Ammon's horn (tissue), 1 donor: ENCODE measurements around the gene ADAMTS2.

ENCODE experiments used
- DNase-seq: peaks from one replicate; pipeline ENCODE4 v3.0.0-alpha.2; 2016; ENCODE audit warnings: low spot score

Gene ADAMTS2

GRCh38 chr5:179278546-179278945 lies 66.7 kb downstream of the ADAMTS2 start:
- DNase-seq, result no peak

DNA sequence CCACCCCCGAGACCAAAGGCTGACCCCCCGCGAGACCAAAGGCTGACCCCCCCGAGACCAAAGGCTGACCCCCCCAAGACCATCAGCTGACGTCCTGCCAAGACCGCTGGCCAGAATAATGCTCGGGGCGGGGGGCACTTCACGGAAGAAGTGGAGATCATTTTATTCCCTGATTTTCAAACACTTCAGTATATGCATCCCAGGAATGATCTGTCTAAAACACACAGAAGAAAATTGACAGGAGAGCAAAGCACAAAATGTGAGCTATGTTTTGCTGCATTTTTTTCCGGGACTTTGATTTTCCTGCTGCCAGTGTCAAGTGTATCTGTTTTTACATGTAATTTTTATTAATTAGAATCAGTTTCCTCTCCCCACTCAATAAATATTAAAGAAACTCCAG lies 67.1 kb downstream of the ADAMTS2 start:
- no peak for DNase-seq

DNA sequence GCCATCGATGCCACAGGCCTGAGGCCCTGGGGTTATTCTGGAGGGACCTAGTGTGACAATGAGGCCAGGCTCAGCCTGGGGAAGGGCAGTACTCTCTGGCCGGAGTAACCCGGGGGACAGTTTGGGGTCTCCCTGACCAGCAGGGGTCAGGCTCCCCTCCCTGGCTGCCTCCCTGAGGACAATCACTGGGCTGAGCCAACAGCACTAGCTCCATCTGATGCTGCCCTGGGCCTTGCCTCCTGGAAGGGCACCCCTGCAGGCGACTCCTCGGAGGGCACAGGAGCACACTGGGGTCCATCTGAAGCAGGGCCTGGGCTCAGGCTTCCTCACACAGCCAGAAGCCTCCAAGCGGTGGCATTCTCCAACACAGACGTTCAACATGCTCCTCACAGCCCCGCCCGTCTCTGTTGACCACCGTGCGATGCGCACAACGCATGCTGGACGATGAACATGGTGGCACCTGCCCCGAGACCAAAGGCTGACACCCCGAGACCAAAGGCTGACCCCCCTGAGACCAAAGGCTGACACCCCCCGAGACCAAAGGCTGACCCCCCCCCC lies 68.3 kb downstream of the ADAMTS2 start:
- no peak for DNase-seq

DNA sequence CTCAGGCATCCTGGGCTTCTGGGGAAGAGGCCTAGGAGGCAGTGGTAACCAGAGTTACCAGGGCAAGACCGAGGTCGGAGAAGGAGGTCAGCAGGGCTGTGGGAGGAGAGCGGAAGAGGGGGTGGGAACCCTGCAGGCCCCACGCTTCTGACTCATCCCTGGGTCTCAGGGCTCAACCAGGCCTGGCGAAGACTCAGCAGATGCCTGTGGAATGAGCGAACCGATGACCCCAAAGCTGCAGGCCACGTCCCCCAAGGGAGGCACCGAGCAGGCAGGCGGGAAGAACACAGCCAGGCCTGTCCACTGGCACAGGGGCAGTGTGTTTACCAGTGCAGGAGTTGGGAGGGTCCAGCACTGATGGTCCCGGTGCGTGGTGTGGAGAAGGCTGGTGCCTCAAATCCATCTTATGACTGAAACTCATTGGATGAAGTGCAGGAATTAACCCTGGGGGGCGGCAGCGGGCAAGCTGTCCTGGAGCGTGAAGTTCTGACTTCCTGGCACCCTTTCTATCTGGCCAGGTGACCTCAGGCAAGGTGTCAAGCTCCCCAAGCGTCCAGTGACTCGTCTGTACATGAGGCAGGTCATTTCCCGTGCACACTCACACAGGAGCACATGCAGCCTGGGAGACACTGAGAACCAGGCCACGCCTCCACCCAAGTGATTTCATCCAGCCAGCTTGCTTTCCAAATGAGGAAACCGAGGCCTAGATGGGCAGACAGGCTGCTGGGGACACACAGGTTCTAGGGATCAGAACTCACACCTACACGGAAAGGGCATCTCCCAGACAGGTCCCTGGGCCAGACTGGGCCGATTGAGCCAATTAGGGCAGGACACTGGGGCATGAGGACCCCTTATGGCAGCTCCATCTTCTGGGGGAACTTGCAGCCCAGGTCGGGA lies 69.1 kb downstream of the ADAMTS2 start:
- no peak for DNase-seq

- no peak for DNase-seq
These were observed 69.8 kb downstream of the ADAMTS2 start for GRCh38 chr5:179275381-179275878.

DNA sequence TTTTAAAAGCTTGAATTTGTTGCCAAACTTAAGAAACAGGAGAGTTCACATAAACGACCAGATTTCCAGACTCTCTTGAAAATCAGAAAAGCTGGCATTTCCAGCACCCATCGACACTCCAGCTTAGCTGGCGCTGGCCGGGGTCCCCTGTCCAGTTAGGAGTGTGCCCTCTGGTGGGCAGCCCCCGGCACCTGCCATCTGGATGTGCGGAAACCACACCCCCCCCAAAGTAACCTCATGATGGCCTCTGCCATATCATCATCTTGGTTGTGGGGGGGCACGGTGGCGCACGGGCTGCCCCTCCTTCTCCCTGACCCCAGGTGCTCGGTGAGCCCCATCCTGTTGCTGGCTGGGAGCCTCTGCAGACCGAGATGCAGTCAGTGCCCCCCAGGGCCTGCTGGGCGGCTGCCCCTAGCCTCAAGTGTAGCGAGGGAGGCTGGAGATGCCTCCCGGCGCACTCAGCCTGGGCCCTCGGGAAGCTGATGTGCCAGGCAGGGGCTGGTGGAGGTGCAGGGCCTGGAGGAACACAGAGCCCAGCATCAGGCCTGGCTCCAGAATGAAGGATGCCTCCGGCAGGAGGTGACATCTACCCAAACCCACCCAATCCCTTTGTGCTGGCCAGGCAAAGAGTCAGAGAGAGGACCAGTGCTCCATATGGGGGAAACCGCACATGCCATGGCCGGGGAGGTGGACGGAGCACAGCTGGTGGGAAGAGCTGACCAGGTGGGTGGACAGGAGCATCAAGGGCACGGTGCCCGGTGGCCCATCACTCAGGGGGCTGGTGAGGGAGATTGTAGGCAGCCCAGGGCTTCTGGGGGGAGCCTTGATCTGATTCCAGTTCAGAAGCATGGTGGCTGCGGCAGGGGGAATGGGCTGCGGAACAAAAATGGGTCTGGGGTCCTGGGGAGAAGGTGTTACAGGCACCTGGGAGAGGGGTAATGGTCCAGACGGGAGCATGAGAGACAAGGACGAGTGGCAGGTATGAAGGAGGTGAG lies 70.6 kb downstream of the ADAMTS2 start:
- DNase-seq, result no peak

DNA sequence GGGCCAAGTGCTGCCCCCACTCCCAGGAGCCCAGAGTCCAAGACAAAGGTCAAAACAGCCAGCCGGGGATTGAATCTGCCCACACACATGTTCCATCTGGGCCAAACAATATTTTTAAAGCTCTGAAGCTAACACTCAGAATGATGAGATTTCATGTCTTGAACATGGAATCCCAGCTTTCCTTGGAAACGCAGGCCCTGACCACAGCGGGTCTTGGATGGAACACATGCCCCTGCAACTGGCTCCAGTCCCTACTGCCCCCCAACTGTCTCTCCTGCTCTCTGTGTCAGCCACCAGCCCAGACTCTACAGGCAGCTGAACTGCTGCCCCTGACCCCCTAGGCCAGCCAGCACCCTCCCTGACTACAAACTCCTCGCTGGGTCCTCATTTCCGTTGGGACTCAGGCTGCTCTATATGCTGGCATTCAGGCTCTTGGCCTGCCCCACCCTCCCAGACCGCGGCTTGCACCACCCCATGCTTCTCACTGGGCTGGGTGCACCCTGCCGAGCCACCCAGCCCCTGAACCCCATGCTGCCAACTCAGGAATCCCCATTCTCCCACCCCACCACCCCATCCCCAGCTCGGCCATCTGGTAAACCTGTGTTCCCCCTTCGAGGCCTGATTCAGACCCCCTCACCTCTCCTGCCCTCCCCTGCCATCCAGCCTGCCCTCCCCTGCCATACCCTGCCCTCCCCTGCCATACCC lies 71.7 kb downstream of the ADAMTS2 start:
- DNase-seq, result no peak

GRCh38 chr5:179273073-179273435 lies 72.2 kb downstream of the ADAMTS2 start:
- DNase-seq, result no peak

DNA sequence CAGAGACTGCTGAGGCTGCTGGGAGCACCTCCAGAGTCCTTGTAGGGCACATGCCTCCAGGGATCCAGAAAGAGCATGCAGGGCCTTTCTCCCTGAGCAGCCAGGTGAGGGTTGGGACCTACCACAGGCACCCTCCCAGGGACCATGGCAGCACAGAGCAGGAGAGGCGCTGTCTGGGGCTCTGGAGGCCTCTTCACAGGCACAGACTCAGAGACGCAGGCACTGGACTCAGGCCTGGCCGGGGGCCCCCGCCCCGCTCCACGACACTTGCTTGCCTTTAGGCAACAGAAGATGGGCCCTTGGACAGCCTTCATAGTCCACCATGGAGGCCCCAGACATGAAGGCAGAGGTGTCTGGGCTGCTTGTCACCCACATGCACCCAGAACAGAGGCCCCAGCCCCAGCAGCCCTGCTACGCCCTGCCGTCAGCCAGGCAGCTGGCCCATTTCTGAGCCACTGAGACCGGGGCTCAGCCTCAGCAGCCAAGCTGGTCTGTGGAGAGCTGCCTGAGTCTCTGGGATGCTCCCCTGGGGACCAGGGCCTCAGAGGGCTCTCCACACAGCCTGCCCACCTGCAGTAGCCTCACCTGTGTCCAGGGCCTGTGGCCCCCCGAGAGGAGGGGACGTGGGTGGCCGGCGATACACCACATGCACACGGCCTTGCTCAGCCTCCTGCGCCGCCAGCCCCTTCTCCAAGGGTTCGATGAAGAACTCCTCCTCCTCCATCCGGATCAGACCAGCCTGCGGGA lies 72.8 kb downstream of the ADAMTS2 start:
- no peak for DNase-seq

- DNase-seq, result no peak
These were observed 73.4 kb downstream of the ADAMTS2 start for GRCh38 chr5:179271821-179272325.

- DNase-seq, result no peak
These were observed 73.9 kb downstream of the ADAMTS2 start for GRCh38 chr5:179271428-179271734.

- DNase-seq, result no peak
These were observed 74.5 kb downstream of the ADAMTS2 start for GRCh38 chr5:179270581-179271427.

GRCh38 chr5:179269781-179270543 lies 75.3 kb downstream of the ADAMTS2 start:
- no peak for DNase-seq

DNA sequence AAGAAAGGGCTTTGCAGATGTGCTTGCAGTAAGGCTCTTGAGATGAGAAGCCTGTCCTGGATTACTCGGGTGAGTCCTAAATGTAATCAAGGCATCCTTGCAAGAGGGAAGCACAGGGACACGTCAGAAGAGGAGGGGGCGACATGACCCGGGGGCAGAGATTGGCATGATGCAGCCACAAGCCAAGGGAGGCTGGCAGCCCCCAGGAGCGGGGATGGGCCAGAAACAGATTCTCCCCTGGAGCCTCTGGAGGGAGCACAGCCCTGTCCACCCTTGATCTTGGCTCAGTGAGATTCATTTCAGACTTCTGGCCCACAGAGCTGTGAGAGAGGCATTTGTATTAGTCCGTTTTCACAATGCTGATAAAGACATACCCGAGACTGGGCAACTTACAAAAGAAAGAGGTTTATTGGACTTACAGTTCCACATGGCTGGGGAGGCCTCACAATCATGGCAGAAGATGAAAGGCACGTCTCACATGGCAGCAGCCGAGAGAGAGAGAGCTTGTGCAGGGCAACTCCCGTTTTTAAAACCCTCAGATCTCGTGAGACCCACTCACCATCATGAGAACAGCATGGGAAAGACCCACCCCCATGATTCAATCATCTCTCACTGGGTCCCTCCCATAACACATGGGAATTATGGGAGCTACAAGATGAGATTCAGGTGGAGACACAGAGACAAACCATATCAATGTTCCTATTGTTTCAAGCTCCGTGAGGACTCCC lies 76.1 kb downstream of the ADAMTS2 start:
- no peak for DNase-seq

DNA sequence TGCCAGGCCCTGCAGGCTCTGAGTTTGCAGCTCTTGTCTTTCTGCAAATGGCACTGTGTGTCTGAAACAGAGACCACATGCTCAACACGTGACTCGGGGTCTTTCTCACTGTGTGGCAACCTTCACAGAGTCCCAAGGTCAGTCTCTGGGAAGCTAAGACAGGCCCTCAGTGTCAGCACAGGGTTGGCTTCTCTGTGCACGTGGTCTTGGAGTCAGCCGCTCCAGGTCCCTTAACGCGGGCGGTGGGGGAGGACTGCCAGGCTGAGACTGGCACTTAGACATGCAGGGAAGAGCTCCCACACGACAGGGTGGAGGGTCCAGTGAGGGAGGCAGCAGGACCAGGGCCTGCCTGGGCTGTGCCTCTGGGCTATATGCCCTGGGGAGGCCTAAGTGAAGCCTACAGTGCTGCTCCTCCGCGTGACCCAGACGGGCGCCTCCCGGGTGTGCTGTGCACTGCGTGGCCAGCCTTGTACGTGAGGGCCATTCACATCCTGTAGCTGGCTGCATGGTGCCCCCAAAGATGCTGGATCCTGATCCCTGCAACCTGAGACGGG lies 76.8 kb downstream of the ADAMTS2 start:
- DNase-seq, result no peak

GRCh38 chr5:179267671-179268083 lies 77.6 kb downstream of the ADAMTS2 start:
- DNase-seq, result no peak

DNA sequence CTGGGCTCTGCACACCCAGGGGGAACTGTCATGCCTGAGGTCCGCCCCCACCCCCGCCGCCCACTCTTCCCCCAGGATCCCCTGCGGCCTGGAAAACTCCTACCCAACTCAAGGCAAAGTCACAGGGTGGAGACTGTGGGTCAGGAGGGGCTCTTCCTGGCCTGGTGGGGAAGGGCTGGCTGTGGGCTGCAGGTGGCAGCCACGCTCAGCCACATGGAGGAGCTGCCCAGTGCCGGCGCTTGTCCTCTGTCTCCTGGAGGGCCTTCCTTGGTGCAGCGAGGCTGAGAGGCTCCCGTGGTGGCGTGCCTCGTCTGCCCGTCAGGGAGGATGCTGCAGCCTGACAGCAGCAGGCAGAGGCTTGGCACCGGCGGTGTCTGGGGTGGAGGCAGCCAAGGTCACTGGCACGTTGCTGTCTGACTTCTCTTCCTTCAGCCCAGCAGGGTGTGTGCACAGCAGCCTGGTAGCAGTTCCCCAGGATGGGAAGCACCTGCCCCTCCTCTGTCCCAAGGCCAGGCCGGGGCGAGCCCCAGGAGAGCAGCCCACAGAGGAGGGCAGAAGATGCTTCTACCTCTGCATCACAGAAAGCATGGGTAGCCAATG lies 78.1 kb downstream of the ADAMTS2 start:
- no peak for DNase-seq
